Measurements from ENCODE around the gene TSPO2.

TSPO2 gene

GRCh38 chr6:41027241-41027640, 15.0 kb upstream of the TSPO2 start:
- FAIRE-seq (no peak), DNase-seq (ENCODE audit: low spot score) (no peak)

GRCh38 chr6:41027799-41028560, 14.3 kb upstream of the TSPO2 start:
- no peak for FAIRE-seq
- DNase-seq (ENCODE audit: low spot score), result peak; percentile 53

GRCh38 chr6:41028561-41029412, 13.5 kb upstream of the TSPO2 start:
- FAIRE-seq (no peak), DNase-seq (ENCODE audit: low spot score) (no peak)

- FAIRE-seq (no peak), DNase-seq (ENCODE audit: low spot score) (no peak)
Measured at GRCh38 chr6:41032830-41033229, 9.4 kb upstream of the TSPO2 start.

- DNase-seq (ENCODE audit: low spot score), result no peak
- FAIRE-seq, result no peak
Measured at GRCh38 chr6:41033776-41034175, 8.5 kb upstream of the TSPO2 start.

GRCh38 chr6:41036186-41036585, 6.1 kb upstream of the TSPO2 start:
- DNase-seq (ENCODE audit: low spot score) (no peak), FAIRE-seq (no peak)

GRCh38 chr6:41036601-41037000, 5.7 kb upstream of the TSPO2 start:
- FAIRE-seq (no peak), DNase-seq (ENCODE audit: low spot score) (no peak)

- no peak for FAIRE-seq
- DNase-seq (ENCODE audit: low spot score), result no peak
Measured at GRCh38 chr6:41037107-41037900, 5.0 kb upstream of the TSPO2 start.

- FAIRE-seq, result no peak
- no peak for DNase-seq (ENCODE audit: low spot score)
Measured at GRCh38 chr6:41038205-41038604, 4.1 kb upstream of the TSPO2 start.

GRCh38 chr6:41039060-41039998, 2.9 kb upstream of the TSPO2 start, which contains the start of gene UNC5CL:
UNC5CL (minus strand) TSS chr6:41039221; CDS start chr6:41035074, 4,147 bp downstream.
- DNase-seq (ENCODE audit: low spot score) (peak; percentile 47), FAIRE-seq (no peak)

GRCh38 chr6:41040101-41040939, 1.9 kb upstream of the TSPO2 start:
- DNase-seq (ENCODE audit: low spot score) (peak; percentile 83), FAIRE-seq (peak; percentile 92)

- DNase-seq (ENCODE audit: low spot score), result no peak
- no peak for FAIRE-seq
Measured at GRCh38 chr6:41040940-41041536, 1.2 kb upstream of the TSPO2 start.

- DNase-seq (ENCODE audit: low spot score) (no peak), FAIRE-seq (no peak)
Measured at GRCh38 chr6:41043151-41043550, 884 bp downstream of the TSPO2 start.

- no peak for FAIRE-seq
- no peak for DNase-seq (ENCODE audit: low spot score)
Measured at GRCh38 chr6:41045664-41046063, 3.4 kb downstream of the TSPO2 start.

GRCh38 chr6:41046084-41046483, 3.8 kb downstream of the TSPO2 start:
- FAIRE-seq (no peak), DNase-seq (ENCODE audit: low spot score) (no peak)

- DNase-seq (ENCODE audit: low spot score) (no peak), FAIRE-seq (no peak)
Measured at GRCh38 chr6:41047306-41047705, 5.0 kb downstream of the TSPO2 start.

- FAIRE-seq, result no peak
- DNase-seq (ENCODE audit: low spot score), result no peak
Measured at GRCh38 chr6:41047745-41048732, 5.8 kb downstream of the TSPO2 start.

- no peak for DNase-seq (ENCODE audit: low spot score)
- FAIRE-seq, result no peak
Measured at GRCh38 chr6:41049521-41049920, 7.3 kb downstream of the TSPO2 start.

All from RCC 7860 (cell line).